Measurements from ENCODE around the gene SLC7A5. TPM values are rescaled to one million over a fixed set of nuclear protein-coding genes. Genes with fewer than 3 reads are reported as not detected.

The SLC7A5 gene
- total and polyA plus RNA-seq, 2 experiments from 2014 or later, result 69.9 to 79.0 TPM

DNA sequence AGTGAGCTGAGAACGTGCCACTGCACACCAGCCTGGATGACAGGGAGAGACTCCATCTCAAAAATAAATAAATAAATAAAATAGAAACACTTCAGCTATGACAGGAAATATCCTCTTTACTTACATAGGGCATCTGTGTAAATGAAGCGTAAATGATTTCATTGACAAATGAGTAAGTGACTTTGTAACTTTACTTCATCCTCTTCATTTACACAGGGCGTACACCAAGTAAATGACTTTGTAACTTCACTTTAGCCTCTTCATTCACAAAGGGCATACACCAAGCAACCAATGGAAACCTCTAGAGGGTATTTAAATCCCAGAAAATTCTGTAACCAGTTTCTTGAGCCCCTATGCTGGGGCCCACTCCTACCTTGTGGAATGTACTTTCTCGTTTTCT is 87.3 kb downstream of the SLC7A5 start:
- Histone ChIP-seq H3K4me3 (no peak overlapping the region), H3K36me3 (ENCODE audit: low read depth) (no peaks in the 10 kb centered on the region), H3K9me2 (ENCODE audit: insufficient read depth) (no peaks in the 10 kb centered on the region), H3K4me2 (ENCODE audit: unreplicated experiment) (no peak overlapping the region), H2AFZ (no peak overlapping the region), H3K4me1 (ENCODE audit: insufficient read depth) (peaks cover 28% of the 10 kb centered on the region), H3F3A (ENCODE audit: insufficient read depth) (peaks cover 8% of the 10 kb centered on the region; the same call in 1 of the 2 replicates), H3K79me2 (ENCODE audit: insufficient read depth) (no peaks in the 10 kb centered on the region), H3K9ac (no peak overlapping the region), H3K27me3 (replicated peaks; ENCODE audit: insufficient read depth) (no peaks in the 10 kb centered on the region), H3K27ac (no peak overlapping the region), H4K20me1 (ENCODE audit: insufficient read depth) (no peaks in the 10 kb centered on the region), H3K9me3 (ENCODE audit: low read depth) (no peaks in the 10 kb centered on the region)
- TF ChIP-seq EZH2 (IDR thresholded peaks at IDR 0.05; ENCODE audit: insufficient read depth, poor library complexity, severe bottlenecking), result no peak
- TF ChIP-seq EZH2phosphoT487 (IDR thresholded peaks at IDR 0.05; ENCODE audit: insufficient read depth, low read depth), result no peak
- in situ Hi-C loops (cut with MboI), result no loop called here
- DNase-seq, result no peak
- 84 to 90% methylated on average over 4 of the region's 4 CpGs for WGBS, 2 experiments (ENCODE audit: low coverage in 1 of 2, low lambda C conversion rate in 2 of 2, missing lambda C conversion rate in 2 of 2)

DNA sequence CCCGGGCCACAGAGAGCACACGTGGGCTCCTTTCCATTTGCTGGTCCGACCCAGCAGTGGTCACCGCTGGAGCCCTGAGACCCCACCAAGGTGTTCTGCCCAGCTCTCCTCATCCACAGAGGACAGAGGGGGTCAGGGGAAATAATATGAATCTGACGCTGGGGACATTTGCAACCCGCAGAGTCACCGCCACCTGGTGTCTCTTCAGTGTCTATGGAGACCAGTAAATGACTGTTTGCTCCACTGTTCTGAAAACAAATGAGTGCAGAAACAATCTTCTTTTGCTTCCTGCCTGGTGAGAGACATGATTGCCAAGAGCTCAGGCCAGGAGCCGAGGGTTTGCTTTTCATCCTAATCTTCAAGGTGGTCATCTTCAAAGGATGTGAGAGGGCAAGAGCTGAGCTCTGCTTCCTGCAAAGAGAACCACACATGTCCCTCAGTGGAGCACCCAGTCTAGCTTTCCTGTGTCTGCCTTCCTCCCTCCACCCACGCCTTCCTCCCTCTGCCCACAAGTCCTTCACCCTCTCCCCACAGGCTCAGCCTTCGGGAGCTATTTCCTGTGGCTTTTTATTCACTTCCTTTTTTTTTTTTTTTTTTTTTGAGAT is 88.8 kb downstream of the SLC7A5 start:
- Histone ChIP-seq H2AFZ (peak overlapping the region; percentile 79), H4K20me1 (ENCODE audit: insufficient read depth) (no peaks in the 10 kb centered on the region), H3F3A (ENCODE audit: insufficient read depth) (peaks cover 8% of the 10 kb centered on the region; the same call in 1 of the 2 replicates), H3K9ac (no peak overlapping the region), H3K9me2 (ENCODE audit: insufficient read depth) (no peaks in the 10 kb centered on the region), H3K4me3 (no peak overlapping the region), H3K36me3 (ENCODE audit: low read depth) (no peaks in the 10 kb centered on the region), H3K79me2 (ENCODE audit: insufficient read depth) (no peaks in the 10 kb centered on the region), H3K9me3 (ENCODE audit: low read depth) (no peaks in the 10 kb centered on the region), H3K27ac (no peak overlapping the region), H3K4me2 (ENCODE audit: unreplicated experiment) (no peak overlapping the region), H3K27me3 (replicated peaks; ENCODE audit: insufficient read depth) (no peaks in the 10 kb centered on the region), H3K4me1 (ENCODE audit: insufficient read depth) (peaks cover 28% of the 10 kb centered on the region)
- TF ChIP-seq EZH2 (IDR thresholded peaks at IDR 0.05; ENCODE audit: insufficient read depth, poor library complexity, severe bottlenecking) (no peak), EZH2phosphoT487 (IDR thresholded peaks at IDR 0.05; ENCODE audit: insufficient read depth, low read depth) (no peak)
- in situ Hi-C loops (cut with MboI), result no loop called here
- WGBS, 2 experiments (ENCODE audit: low coverage in 1 of 2, low lambda C conversion rate in 2 of 2, missing lambda C conversion rate in 2 of 2), result 80 to 87% methylated on average over 9 to 10 of the region's 10 CpGs
- peak; percentile 25 for DNase-seq

Small RNAs within 50 kb of the gene (microRNA-seq; reads per million reads assigned to microRNA genes)
- gene MIR6775 (ENCODE audit: borderline number of aligned reads), result not detected

Small RNAs within 50 kb of the gene (small RNA-seq; reads per million reads assigned to genes)
- not detected for gene MIR6775 (ENCODE audit: low read depth, low replicate concordance)

Other genes starting within 250 kb of the SLC7A5 start
- 9.4 and 19.6 TPM in 2 replicates for gene KLHDC4, start 103.5 kb downstream of the SLC7A5 start, total RNA-seq (2014; rRNA removed; shearing (Covaris generic))
- 8.8 and 12.3 TPM in 2 replicates for gene KLHDC4, start 103.5 kb downstream of the SLC7A5 start, polyA plus RNA-seq (2016; fragmentation: Nextera tagmentation; extraction: Ambion mirVana)
- gene CA5A, start 67.0 kb upstream of the SLC7A5 start, total RNA-seq (2014; rRNA removed; shearing (Covaris generic)), result not detected in 2 replicates
- gene CA5A, start 67.0 kb upstream of the SLC7A5 start, polyA plus RNA-seq (2016; fragmentation: Nextera tagmentation; extraction: Ambion mirVana), result not detected in 2 replicates
- 14.3 and 14.8 TPM in 2 replicates for gene BANP, start 81.9 kb upstream of the SLC7A5 start, total RNA-seq (2014; rRNA removed; shearing (Covaris generic))
- 14.8 and 15.9 TPM in 2 replicates for gene BANP, start 81.9 kb upstream of the SLC7A5 start, polyA plus RNA-seq (2016; fragmentation: Nextera tagmentation; extraction: Ambion mirVana)